Neural progenitor cell (in vitro differentiated cells): ENCODE data around the gene LOXHD1.

ENCODE experiments used
- EZH2phosphoT487 ChIP-seq: fragments of 200-600 bp; sonication (generic); IDR thresholded peaks from 2 replicates; pipeline ENCODE4 v1.6.1; 2017; ENCODE audit warnings: antibody characterized with exemption
- TF ChIP-seq, protein P1 (sequence below): fragments of 200-600 bp; sonication (generic); IDR thresholded peaks from 2 replicates; pipeline ENCODE4 v1.5.1; 2017; ENCODE audit warnings: antibody characterized with exemption, mild to moderate bottlenecking

- TF ChIP-seq, protein P1, sequence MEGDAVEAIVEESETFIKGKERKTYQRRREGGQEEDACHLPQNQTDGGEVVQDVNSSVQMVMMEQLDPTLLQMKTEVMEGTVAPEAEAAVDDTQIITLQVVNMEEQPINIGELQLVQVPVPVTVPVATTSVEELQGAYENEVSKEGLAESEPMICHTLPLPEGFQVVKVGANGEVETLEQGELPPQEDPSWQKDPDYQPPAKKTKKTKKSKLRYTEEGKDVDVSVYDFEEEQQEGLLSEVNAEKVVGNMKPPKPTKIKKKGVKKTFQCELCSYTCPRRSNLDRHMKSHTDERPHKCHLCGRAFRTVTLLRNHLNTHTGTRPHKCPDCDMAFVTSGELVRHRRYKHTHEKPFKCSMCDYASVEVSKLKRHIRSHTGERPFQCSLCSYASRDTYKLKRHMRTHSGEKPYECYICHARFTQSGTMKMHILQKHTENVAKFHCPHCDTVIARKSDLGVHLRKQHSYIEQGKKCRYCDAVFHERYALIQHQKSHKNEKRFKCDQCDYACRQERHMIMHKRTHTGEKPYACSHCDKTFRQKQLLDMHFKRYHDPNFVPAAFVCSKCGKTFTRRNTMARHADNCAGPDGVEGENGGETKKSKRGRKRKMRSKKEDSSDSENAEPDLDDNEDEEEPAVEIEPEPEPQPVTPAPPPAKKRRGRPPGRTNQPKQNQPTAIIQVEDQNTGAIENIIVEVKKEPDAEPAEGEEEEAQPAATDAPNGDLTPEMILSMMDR, result no peak
- no peak for TF ChIP-seq EZH2phosphoT487
Observed at GRCh38 chr18:46466234-46467160, 190.5 kb downstream of the LOXHD1 start.
